GM18520 (cell line): ENCODE results near the gene TBCD.

Experiments
- ATAC-seq: cut with Tn5 transposase; IDR thresholded peaks from one replicate; pipeline ENCODE4 v1.9.1; 2021; ENCODE audit not compliant: unreplicated experiment

Gene TBCD

GRCh38 chr17:82900741-82901140 lies 148.9 kb downstream of the TBCD start:
- no peak for ATAC-seq

GRCh38 chr17:82901356-82901755 lies 149.5 kb downstream of the TBCD start:
- ATAC-seq = no peak

- ATAC-seq = no peak
These were observed 150.0 kb downstream of the TBCD start for GRCh38 chr17:82901856-82902255.

- no peak for ATAC-seq
These were observed 151.4 kb downstream of the TBCD start for GRCh38 chr17:82902972-82903874.

- ATAC-seq = no peak
These were observed 153.3 kb downstream of the TBCD start for GRCh38 chr17:82905130-82905529.

GRCh38 chr17:82907797-82908542 lies 156.1 kb downstream of the TBCD start:
- no peak for ATAC-seq

- ATAC-seq = no peak
These were observed 156.8 kb downstream of the TBCD start for GRCh38 chr17:82908543-82909160.

GRCh38 chr17:82909322-82909904 lies 157.5 kb downstream of the TBCD start:
- no peak for ATAC-seq

GRCh38 chr17:82910041-82910481 lies 158.2 kb downstream of the TBCD start:
- no peak for ATAC-seq

GRCh38 chr17:82910770-82911169 lies 158.9 kb downstream of the TBCD start:
- no peak for ATAC-seq

- no peak for ATAC-seq
These were observed 160.0 kb downstream of the TBCD start for GRCh38 chr17:82911822-82912221.

GRCh38 chr17:82912484-82913089 lies 160.7 kb downstream of the TBCD start:
- ATAC-seq = no peak

- ATAC-seq = no peak
These were observed 161.6 kb downstream of the TBCD start for GRCh38 chr17:82913304-82914043.

GRCh38 chr17:82914375-82914774 lies 162.5 kb downstream of the TBCD start:
- ATAC-seq = no peak

- ATAC-seq = no peak
These were observed 163.3 kb downstream of the TBCD start for GRCh38 chr17:82915010-82915756.

- ATAC-seq = no peak
These were observed 163.8 kb downstream of the TBCD start for GRCh38 chr17:82915757-82916027.

- ATAC-seq = no peak
These were observed 166.0 kb downstream of the TBCD start for GRCh38 chr17:82917699-82918345.

GRCh38 chr17:82918508-82918907 lies 166.6 kb downstream of the TBCD start:
- ATAC-seq = no peak

- ATAC-seq = no peak
These were observed 168.3 kb downstream of the TBCD start for GRCh38 chr17:82920150-82920549.
